ENCODE results near the gene UCK1. TPM values are rescaled to one million over a fixed set of nuclear protein-coding genes. Genes with fewer than 3 reads are reported as not detected.

UCK1 gene
- total and polyA plus RNA-seq, 2 of the 8 experiments (the other 6 are each of a cell fraction or from before 2014, with no cell fraction given), result 35.1 to 42.0 TPM

GRCh38 chr9:131475956-131476776 lies 54.9 kb downstream of the UCK1 start:
- no peaks in the 10 kb centered on the region for H3K27me3 ChIP-seq (replicated peaks in 1 of 4; ENCODE audit: control insufficient read depth in 3 of 4, extremely low read depth in 1 of 4, insufficient read depth in 3 of 4, low read length in 3 of 4)
- WGBS, 2 experiments (ENCODE audit: extremely low coverage in 1 of 2, insufficient coverage in 1 of 2, insufficient read length in 1 of 2, insufficient replicate concordance in 2 of 2, low coverage in 1 of 2, low lambda C conversion rate in 2 of 2, missing lambda C conversion rate in 1 of 2), result 90% methylated on average over 34 of the region's 40 CpGs; no CpG with 5 or more reads in 1 of the 2 experiments
- H3K4me3 ChIP-seq (ENCODE audit: extremely low read depth in 1 of 4, insufficient read depth in 2 of 4, low read depth in 3 of 4, low read length in 4 of 4), result no peak overlapping the region
- peaks cover 7% of the 10 kb centered on the region; the same call in 1 of the 2 replicates for H3K79me1 ChIP-seq (ENCODE audit: low read depth, low read length)
- H3K9ac ChIP-seq (replicated peaks in 1 of 4; ENCODE audit: extremely low read depth in 1 of 4, low read depth in 3 of 4, low read length in 3 of 4), result no peak overlapping the region
- H2BK12ac ChIP-seq (ENCODE audit: low read depth, low read length), result no peak overlapping the region
- H3K4me2 ChIP-seq (ENCODE audit: insufficient read depth in 1 of 2, low read depth in 2 of 2, low read length in 2 of 2), result no peak overlapping the region
- H3K23me2 ChIP-seq (ENCODE audit: low read depth, low read length), result no peaks in the 10 kb centered on the region
- no peak overlapping the region for H4K5ac ChIP-seq (ENCODE audit: insufficient read length, low read depth, low read length)
- DNase-seq (ENCODE audit: low read depth in 1 of 2, low spot score in 2 of 2), result no peak
- H4K8ac ChIP-seq (ENCODE audit: extremely low read depth, insufficient read depth, low read length), result peak overlapping the region; percentile 30
- no peak overlapping the region for H3K4ac ChIP-seq (replicated peaks; ENCODE audit: insufficient read length, low read depth, low read length)
- H3K79me2 ChIP-seq (ENCODE audit: control insufficient read depth in 1 of 2, insufficient read depth in 2 of 2, low read length in 2 of 2), result peaks cover 0 to 29% of the 10 kb centered on the region in 2 experiments; a peak in 1 of 4 replicates
- POLR2A ChIA-PET (ENCODE audit: partially characterized antibody), result interaction anchor here (1.0 to 1.2 kb wide), 2 partner anchors 9 to 104 kb away, joined by 3 read pairs; no protein-coding TSS in a partner anchor
- peaks cover 7 to 23% of the 10 kb centered on the region in 2 experiments for H4K20me1 ChIP-seq (replicated peaks in 1 of 2; ENCODE audit: control insufficient read depth in 1 of 2, insufficient read depth in 2 of 2, low read length in 2 of 2)
- H3K27ac ChIP-seq (ENCODE audit: low read depth, low read length), result no peak overlapping the region
- H4K91ac ChIP-seq (replicated peaks; ENCODE audit: insufficient read length, low read length), result no peak overlapping the region
- H3K4me1 ChIP-seq (replicated peaks in 1 of 4; ENCODE audit: control insufficient read depth in 3 of 4, insufficient read depth in 4 of 4, low read length in 3 of 4), result no peaks in the 10 kb centered on the region
- CTCF ChIA-PET (ENCODE audit: partially characterized antibody), result interaction anchor here (0.9 to 5.2 kb wide), 15 partner anchors 8 to 236 kb away, joined by 3 to 31 read pairs (median 4); no protein-coding TSS in a partner anchor
- H2BK120ac ChIP-seq (replicated peaks; ENCODE audit: low read depth, low read length), result no peak overlapping the region
- no peak overlapping the region for H2AK5ac ChIP-seq (ENCODE audit: low read depth, low read length)
- no peak overlapping the region for H2BK5ac ChIP-seq (ENCODE audit: low read depth, low read length)
- no peak overlapping the region for H3K18ac ChIP-seq (ENCODE audit: extremely low read depth, low read length)
- H2BK20ac ChIP-seq (ENCODE audit: low read length), result no peak overlapping the region
- no peak overlapping the region for H3K23ac ChIP-seq (ENCODE audit: insufficient read length)
- no peak for TF ChIP-seq PHF8 (conservative IDR thresholded peaks at IDR 0.05; ENCODE audit: low read depth, low read length)
- peak in 1 of 2 experiments; percentile 2; a peak in 1 of 3 replicates for TF ChIP-seq POLR2A (IDR thresholded peaks at IDR 0.05; ENCODE audit: control extremely low read depth in 1 of 2, low read depth in 2 of 2, low read length in 2 of 2)
- TF ChIP-seq RAD21 (IDR thresholded peaks at IDR 0.05 in 1 of 2, conservative IDR thresholded peaks at IDR 0.05 in 1 of 2; ENCODE audit: low read depth in 2 of 2, low read length in 2 of 2), result peak; percentile 22 to 35; a peak in 1 of 4 replicates
- no peak for TF ChIP-seq EZH2 (IDR thresholded peaks at IDR 0.05; ENCODE audit: low read depth, low read length, severe bottlenecking)
- TF ChIP-seq CTCF (IDR thresholded peaks at IDR 0.05; ENCODE audit: control extremely low read depth in 1 of 3, insufficient read depth in 1 of 3, low read depth in 1 of 3, low read length in 3 of 3), result peak; percentile 43 to 57 (median 56)
- no peak overlapping the region for H3K14ac ChIP-seq (ENCODE audit: insufficient read length)
- H3K56ac ChIP-seq (replicated peaks; ENCODE audit: insufficient read length, low read depth, low read length), result no peak overlapping the region
- H3K9me3 ChIP-seq (ENCODE audit: insufficient read depth in 2 of 2, low read depth in 1 of 2, low read length in 1 of 2), result no peaks in the 10 kb centered on the region
- no peak overlapping the region for H2AFZ ChIP-seq (ENCODE audit: low read length)
- FAIRE-seq, result no peak
- H2BK15ac ChIP-seq (ENCODE audit: low read length), result no peak overlapping the region
- H3K36me3 ChIP-seq (ENCODE audit: control insufficient read depth in 2 of 4, insufficient read depth in 4 of 4, low read length in 3 of 4), result peaks cover 56 to 89% (median 80%) of the 10 kb centered on the region in 4 experiments

Measured in H1 (cell line).